ENCODE measurements around the gene CPXM2. TPM values are rescaled to one million over a fixed set of nuclear protein-coding genes. Genes with fewer than 3 reads are reported as not detected.

Gene CPXM2
- total RNA-seq, 2 experiments from 2014 or later: not detected

DNA sequence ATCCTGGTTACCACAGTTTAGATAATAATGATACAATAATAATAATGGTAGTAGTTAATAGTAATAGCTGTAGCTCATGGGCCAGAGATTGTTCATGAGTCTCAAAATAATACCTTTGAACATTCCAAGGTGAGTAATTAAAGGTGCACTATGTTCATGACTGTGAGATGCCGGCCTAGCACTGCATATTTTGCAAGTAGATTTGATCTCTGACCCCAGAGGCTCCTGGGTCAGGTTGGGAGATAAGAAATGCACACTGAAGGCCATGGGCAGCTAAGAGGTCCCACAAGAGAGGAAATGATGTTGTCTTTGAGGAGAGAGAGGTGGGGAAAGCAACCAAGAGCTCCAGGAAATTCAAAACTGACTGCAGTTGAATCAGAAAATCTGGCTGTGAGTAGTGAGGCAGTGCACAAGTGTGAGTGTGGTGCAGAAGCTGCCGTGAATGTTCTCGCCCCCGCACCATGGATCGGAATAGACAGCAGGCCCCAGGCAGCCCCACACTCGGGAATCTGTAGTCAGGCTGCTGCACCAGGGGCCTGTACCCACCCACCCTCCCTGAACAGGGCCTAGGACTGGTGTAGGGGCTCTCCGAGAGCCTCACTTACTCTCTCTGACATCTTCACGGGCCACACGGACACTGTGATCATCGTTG lies 11.9 kb downstream of the CPXM2 start:
- no peak overlapping the region for H3K27ac ChIP-seq (ENCODE audit: low read depth in 1 of 2, low read length in 2 of 2)
- CTCF ChIA-PET: no interaction called here
- no peaks in the 10 kb centered on the region for H3K27me3 ChIP-seq (ENCODE audit: control insufficient read depth in 1 of 2, insufficient read depth in 2 of 2, low read length in 2 of 2)
- no peaks in the 10 kb centered on the region for H3K36me3 Mint-ChIP-seq (ENCODE audit: low read depth)
- no peak for TF ChIP-seq CTCF (IDR thresholded peaks at IDR 0.05)
- H3K27me3 Mint-ChIP-seq: peaks cover 3% of the 10 kb centered on the region
- H3K4me3 Mint-ChIP-seq: no peak overlapping the region
- H3K9me3 ChIP-seq (ENCODE audit: control insufficient read depth in 1 of 2, insufficient read depth in 1 of 2, low read length in 2 of 2): peaks cover 0 to 7% of the 10 kb centered on the region in 2 experiments
- DNase-seq: no peak
- no peaks in the 10 kb centered on the region for H3K4me1 Mint-ChIP-seq (ENCODE audit: low read depth)
- no peaks in the 10 kb centered on the region for H3K36me3 ChIP-seq (ENCODE audit: insufficient read depth, low read length)
- ATAC-seq (ENCODE audit: poor library complexity): no peak
- intact Hi-C loops (cut with DNase I, micrococcal nuclease): no loop called here
- POLR2A ChIA-PET: no interaction called here
- no peak overlapping the region for H3K27ac Mint-ChIP-seq
- no peak overlapping the region for H3K4me3 ChIP-seq (ENCODE audit: low read length)
- H3K4me1 ChIP-seq (ENCODE audit: insufficient read depth, low read length): no peaks in the 10 kb centered on the region
- peaks cover 3% of the 10 kb centered on the region for H3K9me3 Mint-ChIP-seq

- Histone ChIP-seq H3K36me3 (ENCODE audit: insufficient read depth, low read length) (no peaks in the 10 kb centered on the region), H3K4me1 (ENCODE audit: insufficient read depth, low read length) (no peaks in the 10 kb centered on the region), H3K9me3 (ENCODE audit: control insufficient read depth in 1 of 2, insufficient read depth in 1 of 2, low read length in 2 of 2) (peaks cover 0 to 7% of the 10 kb centered on the region in 2 experiments), H3K27ac (ENCODE audit: low read depth in 1 of 2, low read length in 2 of 2) (no peak overlapping the region), H3K27me3 (ENCODE audit: control insufficient read depth in 1 of 2, insufficient read depth in 2 of 2, low read length in 2 of 2) (no peaks in the 10 kb centered on the region), H3K4me3 (ENCODE audit: low read length) (no peak overlapping the region)
- DNase-seq (no peak), ATAC-seq (ENCODE audit: poor library complexity) (no peak)
- intact Hi-C loops (cut with DNase I, micrococcal nuclease): no loop called here
- ChIA-PET CTCF (no interaction called here), POLR2A (no interaction called here)
- Mint-ChIP-seq H3K9me3 (peaks cover 3% of the 10 kb centered on the region), H3K4me3 (no peak overlapping the region), H3K27me3 (no peaks in the 10 kb centered on the region), H3K4me1 (ENCODE audit: low read depth) (no peaks in the 10 kb centered on the region), H3K27ac (no peak overlapping the region), H3K36me3 (ENCODE audit: low read depth) (no peaks in the 10 kb centered on the region)
- TF ChIP-seq CTCF (IDR thresholded peaks at IDR 0.05): no peak
Measured at GRCh38 chr10:123878666-123879303, 12.8 kb downstream of the CPXM2 start.

- DNase-seq: no peak
- no peak for TF ChIP-seq CTCF (IDR thresholded peaks at IDR 0.05)
- intact Hi-C loops (cut with DNase I, micrococcal nuclease): no loop called here
- Mint-ChIP-seq H3K36me3 (ENCODE audit: low read depth) (no peaks in the 10 kb centered on the region), H3K9me3 (no peaks in the 10 kb centered on the region), H3K4me3 (no peak overlapping the region), H3K27me3 (peaks cover 12% of the 10 kb centered on the region), H3K4me1 (ENCODE audit: low read depth) (no peaks in the 10 kb centered on the region), H3K27ac (no peak overlapping the region)
- H3K36me3 ChIP-seq (ENCODE audit: insufficient read depth, low read length): no peaks in the 10 kb centered on the region
- H3K4me3 ChIP-seq (ENCODE audit: low read length): no peak overlapping the region
- H3K27me3 ChIP-seq (ENCODE audit: control insufficient read depth in 1 of 2, insufficient read depth in 2 of 2, low read length in 2 of 2): peaks cover 0 to 2% of the 10 kb centered on the region in 2 experiments
- ChIA-PET CTCF (no interaction called here), POLR2A (no interaction called here)
- ATAC-seq (ENCODE audit: poor library complexity): no peak
- H3K4me1 ChIP-seq (ENCODE audit: insufficient read depth, low read length): no peaks in the 10 kb centered on the region
- H3K27ac ChIP-seq (ENCODE audit: low read depth in 1 of 2, low read length in 2 of 2): no peak overlapping the region
- no peaks in the 10 kb centered on the region for H3K9me3 ChIP-seq (ENCODE audit: control insufficient read depth in 1 of 2, insufficient read depth in 1 of 2, low read length in 2 of 2)
Measured at GRCh38 chr10:123870260-123870659, 21.3 kb downstream of the CPXM2 start.

All from CD4-positive, alpha-beta T cell (primary cell).